OCI-LY1 (cell line): ENCODE measurements around the gene PRKCZ.

Experiments
- CTCF ChIP-seq: fragments of 200-600 bp; sonication (generic), shearing (Covaris generic); IDR thresholded peaks from 2 replicates; pipeline ENCODE4 v1.5.1; 2017; ENCODE audit warnings: mild to moderate bottlenecking, antibody characterized with exemption, low read length, moderate library complexity, mixed read lengths
- EZH2 ChIP-seq: fragments of 200-600 bp; sonication (generic), shearing (Covaris generic); IDR thresholded peaks from 2 replicates; pipeline ENCODE4 v1.8.0; 2017; ENCODE audit warnings: borderline replicate concordance, mixed run types, mild to moderate bottlenecking, antibody characterized with exemption, low read length, moderate library complexity, mixed read lengths

GRCh38 chr1:2022063-2022770 is 28.0 kb upstream of the PRKCZ start:
- TF ChIP-seq CTCF (no peak), EZH2 (no peak)
